HG02870 (cell line): ENCODE measurements around the gene LIPH.

Experiments used
- ATAC-seq: cut with Tn5 transposase; IDR thresholded peaks from one replicate; pipeline ENCODE4 v1.9.1; 2021; ENCODE audit warnings: mild to moderate bottlenecking, moderate library complexity; ENCODE audit not compliant: unreplicated experiment

The LIPH gene

DNA sequence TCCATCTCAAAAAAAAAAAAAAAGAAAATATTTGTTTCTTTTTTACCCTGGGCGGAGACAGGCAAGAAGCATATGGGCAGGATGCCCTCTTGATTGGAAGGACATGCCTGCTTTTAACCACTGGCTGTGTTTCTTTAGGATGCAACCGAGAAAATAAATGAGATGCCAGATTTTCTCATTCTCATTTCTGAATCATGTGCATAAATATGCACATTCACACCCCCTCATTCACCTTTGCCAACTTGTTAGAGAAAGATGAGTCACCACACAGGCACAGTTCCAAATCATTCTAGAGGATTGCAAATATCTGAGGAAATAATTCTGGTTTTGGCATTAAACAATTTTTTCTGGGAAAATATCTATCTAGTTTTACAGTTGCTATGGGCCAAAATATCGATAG lies 3.3 kb downstream of the LIPH start:
- no peak for ATAC-seq

DNA sequence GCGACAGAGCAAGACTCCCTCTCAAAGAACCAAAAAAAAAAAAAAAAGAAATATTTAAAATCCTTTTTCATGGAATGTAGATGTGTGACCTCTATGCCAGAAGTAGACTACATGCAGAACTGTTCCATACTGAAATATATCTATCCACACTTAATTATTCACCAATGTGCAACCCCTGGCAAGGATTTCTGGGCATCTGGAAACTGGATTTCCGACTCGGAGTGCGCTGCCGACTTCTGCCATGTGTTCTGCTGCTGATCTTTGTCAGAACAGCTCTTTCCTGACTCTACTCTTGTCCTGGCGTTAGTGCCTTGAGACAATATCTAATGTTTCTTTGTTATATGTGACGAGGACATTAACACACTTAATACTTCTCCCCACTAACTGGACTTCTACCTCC lies 11.7 kb downstream of the LIPH start:
- no peak for ATAC-seq

DNA sequence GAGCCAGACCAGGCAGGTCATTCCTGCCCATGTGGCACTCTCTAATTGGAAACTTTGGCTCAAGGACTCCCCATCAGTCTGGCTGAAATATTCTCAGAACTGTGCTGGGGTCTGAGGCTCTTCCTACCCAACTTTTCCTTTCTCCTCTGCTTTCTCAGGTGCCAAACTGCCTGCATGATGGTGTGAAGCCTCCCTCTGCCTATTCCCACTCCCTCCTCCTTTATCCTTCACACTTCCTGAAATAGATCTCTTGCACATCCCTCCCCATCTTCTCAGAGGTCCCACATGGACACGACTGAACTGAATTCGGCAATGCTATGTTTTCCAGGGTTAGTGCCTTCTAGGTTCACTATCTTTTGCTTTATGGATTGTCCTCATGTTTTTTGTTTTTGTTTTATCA lies 12.5 kb downstream of the LIPH start:
- no peak for ATAC-seq

DNA sequence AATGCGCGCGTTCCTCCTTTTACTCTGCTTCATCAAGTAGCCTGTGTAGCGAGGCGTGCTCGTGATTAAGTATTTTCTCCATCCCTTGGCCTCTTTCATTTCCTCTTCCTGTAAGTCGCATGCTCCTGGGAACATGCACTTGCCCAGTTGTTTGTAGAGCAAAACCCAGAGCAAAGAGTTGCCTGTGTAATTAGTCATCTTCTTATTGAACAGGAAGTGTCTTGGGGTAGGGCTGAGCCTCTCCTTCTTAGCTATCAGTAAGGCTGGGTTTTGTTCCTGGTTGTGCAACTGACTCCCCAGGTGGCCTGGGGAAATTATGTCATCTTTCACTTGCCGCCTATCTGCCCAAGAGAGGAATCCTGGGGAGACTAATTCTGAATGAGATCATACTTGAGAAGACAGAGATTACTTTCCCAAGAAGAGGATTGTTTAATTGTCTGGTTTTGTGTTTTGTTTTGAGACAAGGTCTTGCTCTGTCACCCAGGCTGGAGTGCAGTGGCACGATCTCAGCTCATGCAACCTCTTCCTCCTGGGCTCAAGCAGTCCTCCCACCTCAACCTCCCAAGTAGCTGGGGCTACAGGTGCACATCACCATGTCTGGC lies 14.9 kb downstream of the LIPH start:
- peak; percentile 99 for ATAC-seq

DNA sequence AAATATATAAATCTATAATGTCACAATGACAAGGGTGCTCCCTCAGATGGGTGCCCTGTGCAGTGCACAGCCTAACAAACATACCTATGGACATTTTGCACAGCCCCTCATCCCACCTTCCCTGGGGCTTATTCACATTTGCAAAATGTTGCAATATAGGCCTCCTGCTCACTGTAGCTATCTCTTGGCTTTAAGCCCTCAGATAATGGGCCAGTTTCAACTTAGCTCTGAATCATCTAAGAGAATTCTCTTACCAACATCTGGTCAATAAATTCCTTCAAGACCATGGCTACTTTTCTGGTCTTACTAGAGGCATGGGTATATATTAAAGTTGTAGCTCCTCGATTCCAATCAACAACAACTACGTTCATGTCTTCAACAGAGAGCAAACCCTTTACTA lies 17.9 kb downstream of the LIPH start:
- ATAC-seq: no peak

DNA sequence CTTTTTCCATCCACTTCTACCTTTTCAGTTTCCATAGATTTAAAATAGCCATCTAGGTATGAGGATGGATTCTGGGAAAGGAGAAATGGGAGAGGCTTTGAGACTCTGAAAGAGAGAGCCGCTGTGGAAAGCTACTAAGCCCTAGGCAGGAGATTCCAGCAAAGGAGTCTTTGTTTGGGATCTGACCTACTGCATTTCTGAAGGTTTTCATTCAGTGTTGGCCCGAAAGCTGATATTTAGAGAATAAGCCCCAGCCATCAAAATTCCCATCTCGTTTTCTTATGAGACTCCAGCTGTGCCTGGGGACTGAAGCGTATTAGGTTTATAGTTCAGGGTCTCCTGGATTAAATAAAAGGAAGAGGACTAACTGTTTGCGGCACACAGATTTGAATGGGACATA lies 19.5 kb downstream of the LIPH start:
- no peak for ATAC-seq

DNA sequence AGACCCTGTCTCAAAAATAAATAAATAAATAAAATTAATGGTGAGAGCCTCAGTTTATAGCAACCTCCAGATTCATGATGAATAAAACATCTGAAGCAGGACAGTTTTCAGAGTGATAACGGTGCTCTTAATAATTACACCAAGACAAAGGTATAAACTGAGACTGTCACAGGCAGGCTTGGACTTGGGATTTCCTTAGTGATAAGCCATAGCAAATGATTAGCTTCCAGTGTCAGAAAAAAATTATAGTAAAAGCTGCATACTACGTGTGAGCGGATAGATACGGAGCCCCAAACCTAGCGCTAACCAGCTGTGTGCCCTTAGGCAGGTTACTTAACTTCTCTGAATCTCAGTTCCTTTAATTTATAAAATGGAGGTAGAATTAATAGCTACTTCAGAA lies 21.5 kb downstream of the LIPH start:
- ATAC-seq: no peak

DNA sequence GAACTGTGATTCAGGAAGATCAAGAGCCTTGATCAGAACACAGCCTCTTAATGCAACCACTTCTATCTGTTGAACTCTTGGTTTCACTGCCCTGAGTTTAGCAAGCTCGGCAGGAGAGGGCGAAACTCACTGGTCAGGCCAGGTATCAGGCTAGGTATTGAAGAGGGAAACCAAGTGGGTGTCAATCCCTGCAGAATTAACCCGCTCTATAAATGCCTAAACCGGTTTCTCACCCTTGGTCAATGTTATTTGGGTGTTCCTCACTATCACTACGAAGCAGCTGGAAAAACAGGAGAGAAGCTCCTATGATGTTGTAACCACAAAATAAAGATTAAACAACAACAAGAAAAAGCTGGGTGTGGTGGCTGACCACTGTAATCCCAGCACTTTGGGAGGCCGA lies 23.9 kb downstream of the LIPH start:
- no peak for ATAC-seq

DNA sequence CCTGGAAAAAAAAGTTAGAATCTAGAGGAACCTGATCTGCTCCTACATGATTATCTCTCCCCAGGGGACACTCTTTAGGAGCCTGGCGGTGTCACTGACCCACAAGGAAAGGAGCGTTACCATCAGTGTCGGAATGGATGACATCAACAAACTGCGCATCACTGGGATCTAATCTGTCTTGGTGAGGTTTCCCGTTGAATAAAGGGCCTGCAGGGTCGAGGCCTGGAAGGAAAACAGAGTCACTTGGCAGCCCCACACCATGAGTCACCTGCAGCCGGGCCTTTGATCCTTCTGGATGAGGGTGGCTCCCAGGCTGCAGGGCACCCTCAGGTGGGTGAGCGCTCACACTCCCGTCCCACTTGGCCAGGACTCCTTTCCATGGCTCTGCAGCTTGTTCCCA lies 25.0 kb downstream of the LIPH start:
- ATAC-seq: no peak

DNA sequence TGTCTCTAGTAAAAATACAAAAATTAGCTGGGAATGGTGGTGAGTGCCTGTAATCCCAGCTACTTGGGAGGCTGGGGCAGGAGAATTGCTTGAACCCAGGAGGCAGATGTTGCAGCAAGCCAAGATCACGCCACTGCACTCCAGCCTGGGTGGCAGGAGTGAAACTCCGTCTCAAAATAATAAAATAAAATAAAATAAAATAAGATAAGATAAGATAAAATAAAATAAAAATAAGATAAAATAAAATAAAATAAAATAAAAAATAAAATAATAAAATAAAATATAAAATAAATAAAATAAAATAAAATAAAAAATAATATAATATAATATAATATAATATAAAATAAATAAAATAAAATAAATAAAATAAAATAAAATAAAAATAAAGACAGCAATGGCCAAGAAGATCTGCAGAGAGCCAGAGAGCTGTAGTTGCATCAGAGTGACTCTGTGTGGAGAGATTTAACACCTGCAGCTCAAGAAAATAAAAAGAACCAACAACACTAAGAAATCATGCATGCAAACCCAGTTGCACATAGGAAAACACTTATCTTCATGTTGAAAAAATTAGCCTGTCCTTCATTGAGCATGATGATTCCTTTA lies 25.9 kb downstream of the LIPH start:
- no peak for ATAC-seq

DNA sequence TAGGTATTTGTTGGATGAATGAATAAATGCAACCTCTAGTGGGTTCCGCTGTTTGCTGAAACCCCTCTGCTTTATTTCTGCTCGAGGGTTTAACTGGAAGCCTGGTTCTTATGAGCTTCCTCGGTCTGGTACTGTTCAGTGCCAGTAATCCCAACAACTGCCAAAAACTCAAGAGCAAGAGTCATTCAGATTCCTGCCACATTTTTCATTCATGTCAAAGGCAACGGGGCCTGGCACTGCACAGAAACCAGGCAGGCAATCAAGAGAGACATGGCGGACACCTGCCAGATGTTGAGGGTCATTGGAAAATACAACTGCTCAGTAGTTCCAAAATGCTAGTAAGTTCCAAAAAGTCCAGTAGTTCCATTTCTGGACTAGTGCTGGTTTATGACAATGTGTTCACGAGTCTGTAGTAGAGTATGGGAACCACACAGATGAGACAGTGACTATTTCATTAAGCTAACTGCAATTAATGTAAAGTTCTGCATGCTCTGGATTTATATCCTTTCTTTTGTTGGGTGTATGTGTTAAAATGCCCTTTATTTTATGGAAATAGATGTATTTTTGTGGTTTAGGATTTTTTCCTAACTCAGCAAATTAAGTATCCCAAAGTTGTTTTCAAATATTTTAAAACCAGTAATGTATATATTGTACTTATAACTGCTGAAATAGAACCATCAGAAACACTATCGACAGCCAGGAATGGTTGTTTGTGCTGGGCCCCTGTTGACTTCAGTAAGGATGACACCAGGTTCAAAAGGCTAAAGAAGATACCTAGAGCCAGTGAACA lies 30.8 kb downstream of the LIPH start:
- no peak for ATAC-seq

DNA sequence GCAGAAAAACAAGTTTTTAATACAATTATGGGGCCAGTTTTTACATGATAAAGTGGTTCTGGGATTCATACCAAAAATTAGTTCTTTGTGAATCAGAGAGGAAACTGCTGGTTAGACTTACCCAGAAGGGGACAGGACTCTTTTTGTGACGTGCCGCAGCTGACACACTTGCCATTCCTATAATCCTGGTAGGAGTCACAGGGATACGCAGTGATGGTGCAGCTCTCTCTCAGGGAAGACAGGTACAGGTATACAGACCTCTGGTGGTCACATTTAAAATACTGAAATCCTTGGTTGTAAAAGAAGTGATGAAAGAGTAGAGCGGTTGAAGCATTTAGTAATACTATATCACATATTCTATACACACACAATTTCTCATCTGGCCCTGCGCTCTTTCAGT lies 33.4 kb downstream of the LIPH start:
- no peak for ATAC-seq

DNA sequence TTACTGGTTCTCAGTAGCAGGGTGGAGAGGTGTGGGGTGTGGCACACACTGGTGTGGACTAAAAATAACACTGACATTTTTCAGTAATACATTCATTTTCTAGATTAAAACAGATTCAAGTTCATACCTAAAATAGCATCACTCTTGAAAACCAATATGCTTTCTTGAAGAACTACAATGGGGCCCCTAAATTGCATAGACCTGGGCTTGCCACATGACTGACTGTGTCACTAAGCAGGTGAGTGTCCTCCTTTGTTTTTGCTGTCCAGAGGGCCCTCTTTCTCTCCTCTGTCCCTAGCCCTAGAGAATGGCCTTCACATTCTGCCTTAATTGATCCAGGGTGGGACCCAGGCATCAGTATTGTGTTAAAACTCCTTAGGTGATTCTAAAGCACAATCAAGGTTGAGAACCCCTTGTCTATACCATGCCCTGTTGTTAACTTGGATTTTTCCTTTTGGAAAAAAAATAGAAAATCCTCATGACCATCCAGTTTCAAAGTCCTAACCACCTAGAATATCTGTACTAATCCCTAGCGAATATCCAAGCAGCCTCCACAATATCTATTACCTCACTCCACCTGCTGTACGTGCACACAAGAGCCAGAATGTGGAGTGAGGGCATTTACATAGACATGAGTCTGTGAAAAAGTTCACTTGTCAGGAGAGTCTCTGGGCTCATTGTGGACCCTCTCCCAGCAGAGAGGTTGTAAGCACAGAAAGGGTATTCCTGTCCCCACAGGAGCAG lies 34.8 kb downstream of the LIPH start:
- ATAC-seq: no peak

DNA sequence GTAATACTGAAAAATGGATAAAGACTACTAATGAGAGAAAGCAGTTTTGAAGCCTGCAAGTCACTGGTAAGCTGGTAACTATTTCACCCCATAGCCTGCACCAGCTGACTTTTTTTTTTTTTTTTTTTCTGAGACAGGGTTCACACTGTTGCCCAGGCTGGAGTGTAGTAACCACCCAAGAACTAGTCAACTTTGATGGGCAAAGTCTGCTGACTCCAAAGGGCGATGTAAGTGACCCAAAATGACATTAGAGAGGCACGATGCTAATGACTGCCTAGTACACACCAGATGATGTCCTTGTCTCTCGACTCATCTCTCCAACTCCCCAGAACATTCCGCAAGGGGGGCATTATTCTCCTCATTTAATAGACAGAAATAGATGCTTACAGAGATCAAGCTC lies 40.7 kb downstream of the LIPH start:
- ATAC-seq: no peak

DNA sequence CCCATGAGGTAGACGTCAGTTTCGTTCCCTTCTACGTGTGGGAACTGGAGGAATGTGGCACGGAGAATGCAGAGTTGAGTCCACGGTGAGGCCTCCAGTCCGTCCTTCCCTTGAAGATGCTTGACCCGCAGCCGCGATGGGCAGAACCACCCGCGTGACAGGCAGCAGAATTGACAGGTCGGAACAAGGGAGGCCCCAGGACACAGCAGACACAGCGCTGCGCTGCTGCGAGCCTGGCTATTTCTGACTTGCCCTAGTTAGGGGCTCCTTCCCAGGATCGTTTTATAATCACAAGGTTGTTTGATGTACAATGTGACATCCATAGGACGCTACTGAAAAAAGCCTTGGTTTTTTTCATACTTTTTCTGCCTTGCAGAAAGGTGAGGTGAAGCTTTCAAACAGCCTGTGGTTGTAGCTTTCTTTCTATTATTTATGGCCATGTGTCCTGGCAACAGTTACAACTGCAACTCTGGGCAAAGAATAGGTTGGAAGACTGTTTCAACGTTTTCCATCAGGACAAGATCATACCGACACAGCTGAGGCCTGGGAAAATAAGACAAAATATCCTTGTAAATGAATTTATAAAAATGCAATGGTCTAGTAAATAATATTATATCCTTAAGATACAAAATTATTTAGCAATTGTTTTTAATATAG lies 43.9 kb downstream of the LIPH start:
- no peak for ATAC-seq

DNA sequence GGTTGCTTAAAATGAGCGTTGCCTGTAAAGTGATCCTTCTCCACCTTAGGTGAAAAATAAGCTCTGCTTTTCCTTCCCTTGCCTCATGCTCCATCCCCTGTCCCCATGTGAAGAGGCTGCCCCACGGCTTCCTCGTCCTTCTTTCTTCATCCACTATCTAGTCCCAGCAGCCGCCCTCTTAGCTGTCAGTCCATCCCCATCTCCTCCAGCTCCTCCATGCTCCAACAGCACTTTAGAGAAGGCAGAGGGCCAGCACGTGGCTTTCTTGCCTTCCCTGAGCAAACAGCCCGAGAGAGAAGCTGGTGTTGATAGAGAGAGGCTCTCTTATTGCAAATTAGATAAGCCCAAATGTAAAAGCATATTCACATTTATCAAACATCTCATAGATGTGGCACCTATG lies 44.5 kb downstream of the LIPH start:
- no peak for ATAC-seq

DNA sequence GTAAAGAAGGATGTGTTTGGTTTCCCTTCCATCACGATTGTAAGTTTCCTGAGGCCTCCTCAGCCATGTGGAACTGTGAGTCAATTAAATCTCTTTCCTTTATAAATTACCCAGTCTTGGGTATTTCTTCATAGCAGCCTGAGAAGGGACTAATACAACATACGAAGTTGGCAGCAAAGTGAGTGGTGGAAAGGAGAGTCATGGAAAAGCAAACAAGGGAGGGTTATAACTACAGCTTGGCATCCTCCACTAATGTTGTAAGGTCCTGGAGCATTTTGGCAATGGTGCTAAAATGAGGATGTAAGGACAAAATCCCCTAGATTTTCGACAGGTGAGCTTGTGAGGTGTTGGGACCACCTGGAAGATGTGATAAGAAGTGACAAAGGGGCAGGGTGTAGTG lies 47.8 kb downstream of the LIPH start:
- ATAC-seq: no peak

DNA sequence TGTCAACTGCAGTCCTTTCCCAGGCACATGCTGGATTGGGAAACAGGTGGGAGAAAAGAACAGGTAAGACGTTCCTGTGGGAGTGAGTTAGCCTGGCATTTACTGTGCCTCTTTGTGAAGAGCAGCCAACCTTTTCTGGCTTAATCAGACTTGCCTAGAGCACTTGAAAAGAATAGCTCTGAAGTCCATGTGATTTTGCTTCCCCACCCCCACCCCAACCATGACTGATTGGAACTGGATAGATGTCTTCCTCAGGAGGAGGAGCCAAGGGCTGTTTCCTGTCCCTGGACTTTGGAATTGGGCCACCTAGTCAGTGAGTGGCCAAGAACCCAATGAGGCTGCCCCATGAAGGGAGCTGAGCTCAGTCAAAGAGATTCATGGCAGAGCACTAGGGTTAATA lies 48.9 kb downstream of the LIPH start:
- ATAC-seq: no peak

DNA sequence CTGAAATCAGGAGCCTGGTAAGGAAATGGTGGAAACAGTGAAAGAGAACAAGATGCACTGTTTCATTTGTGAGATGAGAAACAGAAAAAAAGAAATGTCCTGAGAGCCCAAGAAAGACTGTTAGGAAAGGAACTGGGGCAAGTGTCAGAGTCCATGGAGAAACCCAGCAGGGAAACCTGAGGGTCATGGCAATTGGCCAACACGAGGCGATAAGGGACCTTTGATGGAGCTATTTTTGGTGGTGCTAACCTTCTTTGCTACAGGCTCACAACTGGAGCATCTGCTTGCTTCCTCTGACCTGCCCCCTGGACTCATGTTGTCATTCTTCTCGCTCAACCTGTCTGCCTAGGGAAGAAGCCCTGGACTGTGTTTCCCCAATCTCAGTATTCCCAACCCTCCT lies 49.4 kb downstream of the LIPH start:
- no peak for ATAC-seq

DNA sequence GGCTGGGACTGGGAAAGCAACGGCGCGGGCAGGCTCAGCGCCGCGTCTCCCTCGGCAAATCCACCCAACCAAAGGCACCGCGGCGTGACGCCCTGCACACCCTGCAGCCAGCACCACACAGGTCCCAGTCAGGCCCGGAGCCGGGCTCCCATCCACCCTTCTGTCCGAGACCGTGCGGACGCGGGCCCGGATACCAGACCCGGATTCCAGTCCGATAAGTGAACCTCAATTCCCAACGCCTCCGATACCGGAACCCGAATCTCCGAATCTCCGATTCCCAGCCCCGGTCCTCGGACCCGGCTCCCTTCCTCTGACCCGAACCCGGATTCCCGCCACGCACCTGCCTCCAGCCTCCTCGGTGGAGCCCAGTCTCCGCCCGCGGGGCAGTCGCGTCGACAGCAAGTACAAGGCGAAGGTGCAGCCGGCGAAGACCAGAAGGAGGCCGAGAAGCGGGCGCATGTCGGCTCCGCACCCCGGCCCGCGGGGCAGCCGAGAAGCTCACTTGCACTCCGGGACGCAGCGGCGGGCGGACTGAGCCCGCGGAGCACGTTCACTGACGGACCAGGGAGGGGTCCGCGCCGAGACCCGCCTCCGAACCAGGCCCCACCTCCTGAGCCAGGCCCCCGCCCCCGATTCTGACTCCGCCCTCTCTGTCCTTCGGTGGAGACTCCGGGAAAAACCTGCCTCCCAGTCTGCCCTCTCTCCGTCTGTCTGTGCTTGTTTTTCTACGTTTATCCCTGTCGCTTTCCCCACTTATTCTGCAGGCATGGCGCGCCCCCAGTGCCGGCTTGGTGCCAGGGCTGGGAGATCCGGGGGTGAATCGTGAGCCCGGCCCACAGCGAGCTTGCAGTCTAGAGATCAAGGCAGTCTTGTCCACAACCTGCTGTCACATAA lies 53.6 kb downstream of the LIPH start, which contains the start of gene TMEM41A:
Gene TMEM41A (minus strand): TSS at position 533 of the 894 bp plus-strand sequence. CDS start 74 bp downstream, at position 459.
- peak; percentile 86 for ATAC-seq
